Brain microvascular endothelial cell (primary cell): ENCODE data around the gene CREB3L1.
A peak's percentile ranks its signal among the peaks of the same experiment; 100 is the strongest.

Source experiments
- DNase-seq: peaks from one replicate; pipeline ENCODE4 v3.0.0-alpha.2; 2020
- H3K27ac ChIP-seq: fragments of 250-450 bp; sonication (Bioruptor Pico); 2 replicates; pipeline ENCODE4 v1.5.1; 2020; ENCODE audit warnings: mild to moderate bottlenecking, moderate library complexity
- H3K27me3 ChIP-seq: fragments of 250-450 bp; sonication (Bioruptor Pico); replicated peaks from 2 replicates; pipeline ENCODE4 v1.5.1; 2020; ENCODE audit warnings: mild to moderate bottlenecking
- H3K36me3 ChIP-seq: fragments of 250-450 bp; sonication (Bioruptor Pico); replicated peaks from 2 replicates; pipeline ENCODE4 v1.5.1; 2020; ENCODE audit warnings: mild to moderate bottlenecking
- H3K4me3 ChIP-seq: 2 replicates; pipeline ENCODE4 v1.5.1; 2011; ENCODE audit warnings: low read depth, mild to moderate bottlenecking, control low read depth, low read length, moderate library complexity
- CTCF ChIP-seq: IDR thresholded peaks from 2 replicates; pipeline ENCODE4 v1.5.1; 2011; ENCODE audit warnings: low read depth, mild to moderate bottlenecking, moderate library complexity, low read length, control low read depth, inconsistent platforms; ENCODE audit errors: missing control alignments
- in situ Hi-C: cut with HindIII; loops from 2 replicates; pipeline ENCODE4 v1.10.0; 2017; ENCODE audit warnings: low sequenced_read_pairs, low pct_ligation_motif_present

Gene CREB3L1

GRCh38 chr11:46336563-46337180, 59.2 kb downstream of the CREB3L1 start:
- in situ Hi-C loops, result no loop called here
- Histone ChIP-seq H3K27ac (no peak overlapping the region), H3K4me3 (no peak overlapping the region), H3K27me3 (peaks cover 25% of the 10 kb centered on the region), H3K36me3 (no peaks in the 10 kb centered on the region)
- no peak for DNase-seq
- TF ChIP-seq CTCF, result no peak

DNA sequence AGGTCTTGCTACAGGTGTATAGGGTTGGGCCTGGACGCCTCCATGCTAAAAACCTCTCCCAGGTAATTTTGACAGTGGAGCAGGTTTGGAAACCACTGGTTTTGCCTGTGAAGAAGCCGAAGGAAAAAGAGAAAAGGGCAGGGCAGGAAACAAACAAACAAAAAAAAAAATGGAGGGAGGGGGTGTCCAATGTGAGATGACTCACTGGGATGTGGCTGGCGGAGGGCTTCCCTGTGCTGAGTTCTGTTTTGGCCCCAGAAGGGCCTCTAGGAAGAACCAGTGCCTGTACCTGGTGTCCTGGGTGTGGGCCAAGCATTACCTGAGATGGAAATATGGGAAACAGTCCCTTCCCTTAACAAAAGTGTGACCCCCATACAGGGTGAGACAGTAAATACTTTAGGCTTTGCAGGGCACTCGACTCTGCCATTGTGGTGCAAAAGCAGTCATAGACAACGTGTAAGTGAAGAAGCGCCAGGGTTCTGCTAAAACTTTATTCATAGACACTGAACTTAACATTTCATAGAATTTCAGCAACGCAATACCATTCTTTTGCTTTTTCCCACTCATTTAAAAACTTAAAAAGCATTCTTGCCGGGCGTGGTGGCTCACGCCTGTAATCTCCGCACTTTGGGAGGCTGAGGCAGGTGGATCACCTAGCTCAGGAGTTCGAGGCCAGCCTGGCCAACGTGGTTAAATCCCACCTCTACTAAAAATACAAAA, 60.3 kb downstream of the CREB3L1 start:
- DNase-seq, result no peak
- H3K36me3 ChIP-seq, result no peaks in the 10 kb centered on the region
- no peak for TF ChIP-seq CTCF
- in situ Hi-C loops, result no loop called here
- H3K4me3 ChIP-seq, result no peak overlapping the region
- H3K27ac ChIP-seq, result no peak overlapping the region
- peaks cover 14% of the 10 kb centered on the region for H3K27me3 ChIP-seq

- no peak for TF ChIP-seq CTCF
- DNase-seq, result peak; percentile 24
- Histone ChIP-seq H3K4me3 (no peak overlapping the region), H3K27ac (no peak overlapping the region), H3K27me3 (peaks cover 6% of the 10 kb centered on the region), H3K36me3 (no peaks in the 10 kb centered on the region)
- in situ Hi-C loops, result no loop called here
Measured at GRCh38 chr11:46338636-46338987, 61.1 kb downstream of the CREB3L1 start.

GRCh38 chr11:46338988-46339666, 61.7 kb downstream of the CREB3L1 start:
- no peak for TF ChIP-seq CTCF
- Histone ChIP-seq H3K36me3 (no peaks in the 10 kb centered on the region), H3K27me3 (peaks cover under 1% of the 10 kb centered on the region), H3K4me3 (no peak overlapping the region), H3K27ac (no peak overlapping the region)
- DNase-seq, result no peak
- in situ Hi-C loops, result no loop called here

DNA sequence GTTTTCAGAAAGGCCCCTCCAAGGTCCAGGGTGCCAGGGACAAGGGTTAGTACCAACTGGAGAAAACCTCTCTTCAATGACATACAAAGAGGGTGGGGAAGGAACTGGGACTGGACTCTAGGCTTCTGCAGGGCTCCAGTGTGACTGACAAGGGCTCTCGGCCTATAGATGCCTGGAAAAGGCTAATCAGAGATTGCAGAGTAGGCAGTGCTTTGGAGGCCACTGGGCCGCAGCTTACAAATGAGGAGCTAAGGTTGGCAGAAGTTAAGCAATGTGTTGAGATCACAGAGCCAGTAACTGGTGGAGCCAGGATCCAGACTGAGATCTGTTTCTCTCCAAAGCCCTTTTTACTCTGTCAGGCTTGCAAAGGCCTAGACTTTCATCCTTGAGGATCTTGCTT, 62.4 kb downstream of the CREB3L1 start:
- Histone ChIP-seq H3K4me3 (no peak overlapping the region), H3K27me3 (no peaks in the 10 kb centered on the region), H3K27ac (no peak overlapping the region), H3K36me3 (no peaks in the 10 kb centered on the region)
- no peak for TF ChIP-seq CTCF
- no peak for DNase-seq
- in situ Hi-C loops, result no loop called here
